Loucy (cell line): Measurements from ENCODE around the gene USP2.

Source experiments
- H2AFZ ChIP-seq: fragments of 200-600 bp; sonication (generic); 2 replicates; pipeline ENCODE4 v1.6.0; 2016; ENCODE audit warnings: antibody characterized with exemption, mild to moderate bottlenecking, low read length, moderate library complexity
- H3F3A ChIP-seq: fragments of 200-600 bp; 2 replicates; pipeline ENCODE4 v1.6.0; 2016; ENCODE audit warnings: antibody characterized with exemption, low read depth, mild to moderate bottlenecking
- H3K27me3 ChIP-seq: fragments of 200-600 bp; sonication (generic); 2 replicates; pipeline ENCODE4 v1.6.1; 2014; ENCODE audit warnings: low read length, mild to moderate bottlenecking; ENCODE audit not compliant: insufficient read depth, poor library complexity, severe bottlenecking
- H3K36me3 ChIP-seq: fragments of 200-600 bp; sonication (generic); 2 replicates; pipeline ENCODE4 v1.6.1; 2016; ENCODE audit warnings: low read length; ENCODE audit not compliant: insufficient read depth
- H3K4me1 ChIP-seq: fragments of 200-600 bp; sonication (generic); 2 replicates; pipeline ENCODE4 v1.5.1; 2014; ENCODE audit warnings: low read length, mild to moderate bottlenecking; ENCODE audit not compliant: insufficient read depth, poor library complexity, severe bottlenecking
- H3K4me2 ChIP-seq: fragments of 200-600 bp; sonication (generic); 2 replicates; pipeline ENCODE4 v1.6.0; 2014; ENCODE audit warnings: antibody characterized with exemption, low read length, low read depth, mild to moderate bottlenecking; ENCODE audit not compliant: poor library complexity, severe bottlenecking
- H3K4me3 ChIP-seq: fragments of 200-600 bp; sonication (generic); 2 replicates; pipeline ENCODE4 v1.5.1; 2014; ENCODE audit warnings: low read length, mild to moderate bottlenecking, mixed read lengths; ENCODE audit not compliant: poor library complexity, severe bottlenecking
- H3K79me2 ChIP-seq: fragments of 200-600 bp; sonication (generic); 2 replicates; pipeline ENCODE4 v1.6.1; 2014; ENCODE audit warnings: low read length; ENCODE audit not compliant: insufficient read depth
- H3K9ac ChIP-seq: fragments of 200-600 bp; sonication (generic); 2 replicates; pipeline ENCODE4 v1.6.0; 2014; ENCODE audit warnings: mild to moderate bottlenecking, low read depth, low read length, moderate library complexity; ENCODE audit not compliant: poor library complexity, severe bottlenecking
- H3K9me2 ChIP-seq: fragments of 200-600 bp; sonication (generic); replicated peaks from 2 replicates; pipeline ENCODE4 v1.6.1; 2016; ENCODE audit warnings: low read depth, low read length, mixed read lengths
- H3K9me3 ChIP-seq: fragments of 200-600 bp; sonication (generic); 2 replicates; pipeline ENCODE4 v1.6.1; 2014; ENCODE audit warnings: mild to moderate bottlenecking, antibody characterized with exemption, low read length, low read depth; ENCODE audit not compliant: insufficient read depth
- H4K20me1 ChIP-seq: fragments of 200-600 bp; sonication (generic); 2 replicates; pipeline ENCODE4 v1.6.0; 2014; ENCODE audit warnings: antibody characterized with exemption, low read length, mild to moderate bottlenecking; ENCODE audit not compliant: insufficient read depth, poor library complexity, severe bottlenecking
- EZH2phosphoT487 ChIP-seq: fragments of 200-600 bp; IDR thresholded peaks from 2 replicates; pipeline ENCODE4 v1.6.1; 2018; ENCODE audit warnings: antibody characterized with exemption, mild to moderate bottlenecking, moderate library complexity, borderline replicate concordance
- TF ChIP-seq, protein P1 (sequence below): fragments of 200-600 bp; sonication (generic); conservative IDR thresholded peaks from 2 replicates; pipeline ENCODE4 v1.5.1; 2014; ENCODE audit warnings: mild to moderate bottlenecking, antibody characterized with exemption, low read length

USP2 gene

DNA sequence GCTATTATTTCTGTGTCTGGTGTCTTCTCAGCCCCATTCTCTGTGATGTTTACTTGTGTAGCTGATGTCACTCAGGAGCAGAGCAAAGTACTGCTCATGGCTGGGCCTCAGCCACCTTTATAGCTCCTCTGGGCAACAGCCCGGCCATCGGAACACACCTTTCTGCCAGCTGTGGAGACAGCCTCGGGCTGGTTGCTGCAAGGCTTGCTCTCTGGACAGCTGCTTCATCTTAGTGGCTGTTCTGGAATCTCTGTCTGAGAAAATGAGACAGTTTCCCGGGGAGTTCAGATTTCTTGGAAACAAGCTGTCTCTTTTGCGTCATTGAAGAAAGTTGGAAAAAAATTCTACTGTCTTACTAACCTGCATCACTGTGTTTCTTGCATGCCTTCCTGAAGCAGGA lies 21.5 kb upstream of the USP2 start:
- H3K4me2 ChIP-seq = no peak overlapping the region
- no peak overlapping the region for H2AFZ ChIP-seq
- H3K9me3 ChIP-seq = peaks cover 5% of the 10 kb centered on the region; the same call in 1 of the 2 replicates
- no peaks in the 10 kb centered on the region for H3K9me2 ChIP-seq
- no peaks in the 10 kb centered on the region for H4K20me1 ChIP-seq
- no peak overlapping the region for H3K4me3 ChIP-seq
- H3K9ac ChIP-seq = no peak overlapping the region
- peaks cover 5% of the 10 kb centered on the region for H3K27me3 ChIP-seq
- no peaks in the 10 kb centered on the region for H3K79me2 ChIP-seq
- H3K4me1 ChIP-seq = no peaks in the 10 kb centered on the region
- H3F3A ChIP-seq = no peaks in the 10 kb centered on the region
- TF ChIP-seq, protein P1, sequence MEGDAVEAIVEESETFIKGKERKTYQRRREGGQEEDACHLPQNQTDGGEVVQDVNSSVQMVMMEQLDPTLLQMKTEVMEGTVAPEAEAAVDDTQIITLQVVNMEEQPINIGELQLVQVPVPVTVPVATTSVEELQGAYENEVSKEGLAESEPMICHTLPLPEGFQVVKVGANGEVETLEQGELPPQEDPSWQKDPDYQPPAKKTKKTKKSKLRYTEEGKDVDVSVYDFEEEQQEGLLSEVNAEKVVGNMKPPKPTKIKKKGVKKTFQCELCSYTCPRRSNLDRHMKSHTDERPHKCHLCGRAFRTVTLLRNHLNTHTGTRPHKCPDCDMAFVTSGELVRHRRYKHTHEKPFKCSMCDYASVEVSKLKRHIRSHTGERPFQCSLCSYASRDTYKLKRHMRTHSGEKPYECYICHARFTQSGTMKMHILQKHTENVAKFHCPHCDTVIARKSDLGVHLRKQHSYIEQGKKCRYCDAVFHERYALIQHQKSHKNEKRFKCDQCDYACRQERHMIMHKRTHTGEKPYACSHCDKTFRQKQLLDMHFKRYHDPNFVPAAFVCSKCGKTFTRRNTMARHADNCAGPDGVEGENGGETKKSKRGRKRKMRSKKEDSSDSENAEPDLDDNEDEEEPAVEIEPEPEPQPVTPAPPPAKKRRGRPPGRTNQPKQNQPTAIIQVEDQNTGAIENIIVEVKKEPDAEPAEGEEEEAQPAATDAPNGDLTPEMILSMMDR = no peak
- TF ChIP-seq EZH2phosphoT487 = no peak
- H3K36me3 ChIP-seq = no peaks in the 10 kb centered on the region

DNA sequence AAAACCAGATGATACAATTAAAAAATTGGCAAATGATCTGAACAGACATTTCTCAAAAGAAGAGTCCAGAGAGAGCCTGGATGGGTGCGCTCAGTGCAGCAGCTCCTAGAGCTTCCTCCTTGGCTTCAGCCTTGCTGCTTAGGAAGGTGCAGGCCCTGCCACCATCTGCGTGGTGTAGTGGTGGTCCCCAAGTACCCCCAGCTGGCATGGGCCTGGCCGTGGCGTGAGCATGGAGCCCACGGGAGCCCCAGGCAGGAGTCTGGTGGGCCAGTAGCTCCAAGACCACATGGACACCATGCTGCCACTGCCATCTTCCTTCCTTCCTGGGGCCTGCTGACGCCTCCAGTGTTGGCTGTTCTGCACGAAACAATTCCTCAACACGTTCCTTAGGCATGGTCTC lies 21.0 kb upstream of the USP2 start:
- TF ChIP-seq, protein P1 = no peak
- H3K4me3 ChIP-seq = no peak overlapping the region

DNA sequence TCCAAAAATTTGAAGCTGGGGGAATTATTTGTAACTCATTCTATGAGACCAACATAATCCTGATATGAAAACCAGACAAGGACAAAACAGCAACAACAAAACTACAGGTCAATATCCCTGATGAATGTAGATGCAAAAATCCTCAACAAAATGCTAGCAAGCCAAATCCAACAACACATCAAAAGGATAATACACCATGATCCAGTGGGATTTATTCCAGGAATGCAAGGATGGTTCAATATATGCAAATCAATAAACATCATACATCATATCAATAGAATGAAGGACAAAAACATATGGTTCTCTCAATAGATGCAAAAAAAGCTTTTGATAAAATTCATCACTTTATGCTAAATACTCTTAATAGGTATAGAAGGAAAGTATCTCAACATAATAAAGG lies 19.4 kb upstream of the USP2 start:
- no peak overlapping the region for H3K9ac ChIP-seq
- no peaks in the 10 kb centered on the region for H3K4me1 ChIP-seq
- no peaks in the 10 kb centered on the region for H4K20me1 ChIP-seq
- no peak overlapping the region for H3K4me3 ChIP-seq
- no peaks in the 10 kb centered on the region for H3K36me3 ChIP-seq
- TF ChIP-seq EZH2phosphoT487 = no peak
- TF ChIP-seq, protein P1 = no peak
- no peaks in the 10 kb centered on the region for H3K9me2 ChIP-seq
- no peaks in the 10 kb centered on the region for H3F3A ChIP-seq
- no peak overlapping the region for H2AFZ ChIP-seq
- H3K27me3 ChIP-seq = peaks cover 5% of the 10 kb centered on the region
- no peak overlapping the region for H3K4me2 ChIP-seq
- no peaks in the 10 kb centered on the region for H3K79me2 ChIP-seq
- peaks cover 8% of the 10 kb centered on the region; the same call in 1 of the 2 replicates for H3K9me3 ChIP-seq

More for the DNA sequence above, 21.0 kb upstream of the USP2 start:
- Histone ChIP-seq H2AFZ (no peak overlapping the region), H3K4me1 (no peaks in the 10 kb centered on the region), H3K4me2 (no peak overlapping the region), H3K9me3 (peaks cover 8% of the 10 kb centered on the region; the same call in 1 of the 2 replicates), H3K9me2 (no peaks in the 10 kb centered on the region), H3K79me2 (no peaks in the 10 kb centered on the region), H3F3A (no peaks in the 10 kb centered on the region), H3K36me3 (no peaks in the 10 kb centered on the region), H4K20me1 (no peaks in the 10 kb centered on the region), H3K9ac (no peak overlapping the region), H3K27me3 (peaks cover 5% of the 10 kb centered on the region)
